HPDE6-E6E7 (cell line): ENCODE measurements around the gene OPN1MW3.
"Not testable (repeated sequence)": the region's sequence is repeated elsewhere in the genome, so short reads cannot be mapped to it uniquely, and the experiment has no call there.

Source experiments
- DNase-seq: peaks from one replicate; pipeline ENCODE4 v3.0.0; 2011; ENCODE audit warnings: missing footprints; ENCODE audit errors: extremely low spot score

OPN1MW3 gene

DNA sequence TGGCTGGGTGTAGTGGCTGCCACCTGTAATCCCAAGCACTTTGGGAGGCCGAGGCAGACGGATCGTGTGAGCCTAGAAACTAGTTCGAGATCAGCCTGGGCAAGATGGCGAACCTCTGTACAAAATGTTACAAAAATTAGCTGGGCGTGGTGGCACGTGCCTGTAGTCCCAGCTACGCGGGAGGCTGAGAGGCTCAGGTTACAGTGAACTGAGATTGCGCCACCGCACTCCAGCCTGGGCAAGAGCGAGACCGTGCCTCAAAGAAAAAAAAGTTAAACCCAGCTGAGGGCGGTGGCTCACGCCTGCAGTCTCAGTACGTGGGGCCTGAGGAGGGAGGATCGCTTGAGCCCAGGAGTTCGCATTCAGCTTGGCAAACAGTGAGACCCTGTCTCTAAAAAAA lies 39.3 kb downstream of the OPN1MW3 start:
- no peak for DNase-seq

DNA sequence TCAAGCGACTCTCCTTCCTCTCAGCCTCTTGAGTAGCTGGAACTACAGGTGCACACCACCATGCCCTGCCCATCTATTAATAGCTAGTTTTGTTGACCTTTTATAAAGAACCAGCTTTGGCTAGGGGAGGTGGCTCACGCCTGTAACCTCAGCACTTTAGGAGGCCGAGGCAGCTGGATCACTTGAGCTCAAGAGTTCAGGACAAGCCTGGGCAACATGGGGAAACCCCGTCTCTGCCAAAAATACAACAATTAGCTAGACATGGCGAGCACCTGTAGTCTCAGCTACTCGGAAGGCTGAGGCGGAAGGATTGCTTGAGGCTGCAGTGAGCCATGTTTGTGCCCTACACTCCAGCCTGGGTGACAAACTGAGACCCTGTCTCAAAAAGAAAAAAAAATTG lies 40.9 kb downstream of the OPN1MW3 start:
- DNase-seq, result no peak

DNA sequence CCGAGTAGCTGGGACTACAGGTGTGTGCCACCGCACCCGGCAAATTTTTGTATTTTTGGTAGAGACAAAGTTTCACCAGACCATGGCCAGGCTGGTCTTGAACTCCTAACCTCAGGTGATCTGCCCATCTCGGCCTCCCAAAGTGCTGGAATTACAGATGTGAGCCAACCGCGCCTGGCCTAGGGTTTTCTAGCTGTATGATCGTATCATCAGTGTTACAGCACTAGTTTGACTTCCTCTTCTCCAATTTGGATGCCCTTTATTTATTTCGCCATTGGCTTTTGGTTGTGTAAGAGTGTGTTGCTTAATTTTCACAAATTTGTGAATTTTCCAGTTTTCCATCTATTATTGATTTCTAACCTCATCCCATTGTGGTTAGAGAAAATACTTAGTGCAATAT lies 43.4 kb downstream of the OPN1MW3 start:
- no peak for DNase-seq

DNA sequence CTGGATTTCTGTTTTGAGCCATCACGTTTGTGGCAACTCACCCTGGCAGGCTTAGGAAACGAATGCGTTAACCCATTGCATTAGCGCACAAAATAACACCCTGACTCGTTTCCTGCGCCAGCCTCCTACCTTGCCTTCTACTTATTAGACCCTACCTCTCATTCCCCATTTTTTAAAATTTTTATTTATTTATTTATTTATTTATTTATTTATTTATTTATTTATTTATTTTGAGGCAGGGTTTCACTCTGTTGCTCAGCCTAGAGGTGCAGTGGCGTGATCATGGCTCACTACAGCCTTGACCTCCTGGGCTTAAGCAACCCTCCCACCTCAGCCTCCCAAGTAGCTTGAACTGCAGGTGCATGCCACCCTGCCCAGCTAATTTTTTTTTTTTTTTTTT lies 45.6 kb downstream of the OPN1MW3 start:
- not testable (repeated sequence) for DNase-seq

DNA sequence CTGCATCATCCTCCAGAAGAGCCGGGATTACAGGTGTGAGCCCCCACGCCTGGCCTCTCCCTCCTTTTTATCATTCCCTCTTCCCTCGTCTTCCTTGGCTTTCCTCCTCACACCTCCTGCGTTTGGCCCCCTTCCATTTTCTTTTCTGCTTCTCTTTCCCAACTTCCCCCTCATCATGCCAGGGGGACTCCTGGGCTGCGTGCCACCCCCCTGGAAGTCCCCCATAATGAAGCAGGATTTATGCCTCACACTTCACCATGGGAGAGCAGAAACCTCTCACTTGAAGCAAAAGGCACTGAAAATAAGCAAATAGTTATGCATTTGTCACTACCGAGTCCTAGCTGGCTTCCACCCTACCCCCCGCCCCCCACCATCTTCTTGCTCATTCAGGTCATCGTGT lies 46.1 kb downstream of the OPN1MW3 start:
- no peak for DNase-seq

DNA sequence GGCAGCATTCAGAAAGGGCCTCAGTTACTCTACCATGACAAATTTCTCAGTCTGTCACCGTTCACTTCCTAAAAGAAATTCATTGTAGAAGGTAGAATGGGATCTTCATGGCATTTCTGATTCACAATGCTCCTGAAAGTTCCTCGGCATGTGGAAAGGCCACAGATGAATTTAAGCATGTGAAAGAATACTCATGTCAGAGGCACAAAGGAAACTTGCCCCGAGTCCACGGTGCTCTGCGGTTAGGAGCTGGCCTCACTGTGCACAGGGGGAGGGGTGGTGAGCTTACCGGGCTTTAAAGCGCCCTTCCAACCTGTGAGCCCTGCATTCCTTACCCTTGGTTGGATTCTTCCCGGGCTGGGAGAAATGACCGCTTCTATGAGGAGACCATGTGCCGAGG lies 47.5 kb downstream of the OPN1MW3 start:
- no peak for DNase-seq

DNA sequence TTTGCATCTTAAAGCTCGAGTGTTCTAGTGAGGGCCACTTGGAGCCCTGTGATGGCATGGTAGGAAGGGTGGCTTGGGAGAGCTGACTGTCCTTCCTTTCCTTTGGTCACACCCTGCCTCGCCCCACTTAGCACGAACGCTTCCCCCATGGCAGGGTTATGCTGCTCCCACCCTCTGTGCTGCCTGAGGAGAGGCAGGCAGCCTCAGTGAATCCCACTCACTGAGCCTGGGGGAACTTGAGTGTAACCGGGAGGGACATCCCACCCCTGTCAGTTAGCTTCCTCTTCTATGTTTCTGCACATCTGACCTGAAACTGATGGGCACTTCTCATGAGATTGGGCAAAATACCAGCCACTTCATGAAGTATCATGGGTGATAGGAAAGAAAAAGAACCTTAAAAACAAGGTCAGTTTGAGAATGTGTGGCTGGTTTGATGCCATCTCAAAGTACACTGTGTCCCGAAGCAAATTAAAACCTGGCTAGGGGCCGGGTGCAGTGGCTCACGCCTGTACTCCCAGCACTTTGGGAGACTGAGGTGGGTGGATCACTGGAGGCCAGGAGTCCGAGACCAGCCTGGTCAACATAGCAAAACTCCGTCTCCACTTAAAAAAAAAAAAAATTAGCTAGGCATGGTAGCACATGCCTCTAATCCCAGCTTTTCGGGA lies 48.3 kb downstream of the OPN1MW3 start:
- DNase-seq, result no peak

DNA sequence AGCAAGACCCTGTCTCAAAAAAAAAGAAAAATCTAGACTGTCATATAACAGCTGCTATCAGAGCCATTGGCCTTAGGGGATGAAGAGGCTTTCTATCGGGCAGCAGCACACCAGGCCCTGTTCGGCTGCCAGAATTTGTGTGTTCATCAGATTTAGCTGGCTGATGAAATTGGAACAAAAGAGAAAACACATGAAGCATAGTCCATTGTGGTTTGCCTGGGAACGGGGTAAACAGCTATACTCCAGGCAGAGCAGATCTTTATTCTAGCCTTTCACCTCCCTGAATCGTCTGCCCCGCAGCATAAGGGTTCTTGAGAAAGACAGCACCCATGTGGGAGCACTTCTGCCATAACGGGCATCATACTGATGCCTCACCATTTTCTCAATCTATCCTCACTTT lies 49.8 kb downstream of the OPN1MW3 start:
- DNase-seq, result no peak

DNA sequence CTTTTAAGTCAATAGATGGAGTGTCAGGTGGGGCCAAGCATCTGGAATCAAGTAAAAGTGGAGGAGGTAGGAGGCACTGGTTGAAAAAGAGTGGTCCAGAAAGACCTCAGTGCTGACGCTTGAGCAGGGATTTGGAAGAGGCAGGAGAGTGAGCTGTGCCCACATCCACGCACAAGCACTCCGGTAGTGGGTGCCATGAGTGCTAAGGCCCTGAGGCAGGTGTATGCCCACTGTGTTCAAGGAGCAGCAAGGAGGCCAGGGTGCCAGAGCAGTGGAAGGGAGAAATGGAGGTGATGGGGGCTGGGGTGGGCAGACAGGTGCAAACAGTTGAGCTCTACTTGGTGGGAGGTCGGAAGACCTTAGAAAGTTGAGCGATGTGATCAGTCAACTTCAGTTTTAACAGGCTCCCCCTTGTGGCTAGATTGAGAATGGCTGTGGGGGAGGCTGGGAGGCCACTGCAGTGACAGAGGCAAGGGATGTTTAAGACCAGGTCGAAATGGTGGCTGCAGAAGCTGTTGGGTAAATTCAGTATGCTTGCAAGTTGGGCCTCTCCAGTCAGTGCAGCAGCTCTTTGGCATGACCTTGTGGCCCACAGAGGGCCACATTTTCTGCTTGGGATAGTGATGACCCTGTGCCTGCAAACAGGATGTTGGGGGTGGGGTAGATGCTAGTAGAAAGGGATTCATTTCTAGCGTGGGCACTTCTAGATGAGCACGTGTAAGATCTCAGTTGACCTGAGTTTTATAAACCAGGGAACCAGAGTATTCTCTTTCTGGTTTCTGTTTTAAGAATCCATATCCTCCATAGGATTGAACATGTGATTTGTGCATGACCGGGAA lies 50.9 kb downstream of the OPN1MW3 start:
- peak; percentile 36 for DNase-seq

DNA sequence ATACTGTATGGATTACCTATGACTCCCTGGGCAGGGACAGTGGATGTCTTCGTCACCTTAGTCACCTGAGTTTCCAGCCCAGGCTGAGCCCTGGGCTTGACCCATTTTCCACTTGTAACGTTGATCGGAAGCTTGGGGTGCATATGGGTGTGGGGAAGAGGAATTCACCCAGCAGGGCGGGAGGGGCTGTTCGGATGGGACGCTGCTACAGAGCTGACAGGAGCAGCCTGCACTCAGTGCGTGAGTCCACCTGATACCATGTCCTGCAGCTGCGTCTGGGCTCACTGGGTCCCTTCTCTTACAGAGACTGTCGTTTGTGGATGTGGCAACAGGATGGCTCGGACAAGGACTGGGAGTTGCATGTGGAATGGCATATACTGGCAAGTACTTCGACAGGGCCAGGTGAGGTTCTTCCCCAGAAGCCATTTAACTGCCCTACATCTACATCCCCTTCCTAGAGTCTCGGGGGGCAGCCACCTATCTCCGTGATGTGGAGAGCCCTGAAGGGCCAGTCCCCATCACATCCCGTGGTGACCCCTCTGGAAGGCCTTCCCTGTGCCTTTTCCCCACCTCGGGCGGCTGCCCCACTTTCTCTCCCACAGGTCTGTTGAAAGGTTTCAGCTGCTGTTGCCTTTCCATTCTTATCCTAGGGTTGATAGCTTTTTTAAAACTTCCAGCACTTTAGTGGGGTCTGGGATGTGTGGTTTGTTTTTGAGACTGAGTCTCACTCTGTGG lies 51.8 kb downstream of the OPN1MW3 start:
- no peak for DNase-seq

DNA sequence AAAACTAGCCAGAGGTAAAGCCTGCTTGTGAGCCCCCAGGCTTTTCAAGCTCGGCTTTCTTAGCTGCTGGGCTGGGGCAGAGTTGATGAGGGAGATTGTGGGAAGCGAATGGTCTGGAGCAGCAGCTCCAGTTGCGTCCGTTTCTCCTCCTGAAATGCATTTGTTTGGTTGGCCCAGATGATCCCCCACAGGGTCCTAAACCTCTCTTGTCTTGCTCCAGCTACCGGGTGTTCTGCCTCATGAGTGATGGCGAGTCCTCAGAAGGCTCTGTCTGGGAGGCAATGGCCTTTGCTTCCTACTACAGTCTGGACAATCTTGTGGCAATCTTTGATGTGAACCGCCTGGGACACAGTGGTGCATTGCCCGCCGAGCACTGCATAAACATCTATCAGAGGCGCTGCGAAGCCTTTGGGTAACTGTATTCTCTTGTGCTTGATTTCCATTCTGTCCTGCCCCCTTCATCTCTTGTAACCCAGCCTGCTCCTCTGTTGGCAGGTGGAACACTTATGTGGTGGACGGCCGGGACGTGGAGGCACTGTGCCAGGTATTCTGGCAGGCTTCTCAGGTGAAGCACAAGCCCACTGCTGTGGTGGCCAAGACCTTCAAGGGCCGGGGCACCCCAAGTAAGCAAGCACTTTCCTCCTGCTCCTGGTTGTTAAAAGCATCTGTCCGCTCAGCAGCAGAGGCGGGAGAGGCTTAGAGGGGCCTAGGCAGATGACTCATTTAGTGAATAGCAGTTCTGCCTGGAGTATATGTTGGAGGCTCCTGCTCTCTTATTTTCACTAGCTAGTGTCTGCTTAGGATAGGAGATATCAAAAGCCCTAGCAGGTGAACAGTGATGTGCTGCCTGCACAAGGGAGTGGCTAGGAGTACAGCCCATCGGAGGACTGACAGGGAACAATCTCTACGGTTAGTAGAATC lies 53.5 kb downstream of the OPN1MW3 start:
- no peak for DNase-seq

DNA sequence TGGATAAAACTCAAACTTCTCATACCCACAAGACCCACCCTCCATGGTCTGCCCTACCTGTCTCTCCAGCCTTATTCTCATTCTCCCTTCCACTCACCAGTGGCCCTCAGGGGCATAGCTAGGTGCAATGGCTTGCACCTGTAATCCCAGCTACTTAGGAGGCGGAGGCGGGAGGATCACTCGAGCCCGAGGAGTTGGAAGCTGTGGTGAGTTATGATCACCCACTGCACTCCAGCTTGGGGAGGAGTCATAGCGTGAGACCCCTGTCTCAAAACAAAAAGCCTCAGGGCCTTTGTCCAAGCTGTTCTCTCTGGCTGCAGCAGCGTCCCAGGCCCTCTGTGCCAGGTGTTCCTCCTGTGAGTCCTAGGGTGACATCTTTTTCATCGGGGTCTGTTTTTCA lies 54.7 kb downstream of the OPN1MW3 start:
- no peak for DNase-seq

DNA sequence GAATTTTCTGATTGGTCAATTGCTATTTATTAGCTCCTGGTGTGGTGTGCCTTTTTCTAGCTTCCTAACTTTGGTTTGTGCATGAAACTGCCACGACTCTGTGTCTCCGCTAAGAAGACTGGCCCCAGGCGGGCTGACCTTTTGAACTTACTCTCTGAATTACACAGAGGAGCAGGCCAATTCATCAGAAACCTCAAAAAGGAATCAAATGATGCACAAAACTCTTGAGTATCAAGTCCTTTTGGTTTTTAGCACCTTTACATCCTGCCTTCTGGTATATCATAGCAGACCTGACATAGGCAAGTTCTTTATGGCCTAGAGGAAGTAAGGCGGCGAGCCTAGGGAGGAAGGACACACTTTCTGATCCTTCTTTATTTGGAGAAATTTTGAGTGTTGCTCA lies 55.8 kb downstream of the OPN1MW3 start:
- no peak for DNase-seq

DNA sequence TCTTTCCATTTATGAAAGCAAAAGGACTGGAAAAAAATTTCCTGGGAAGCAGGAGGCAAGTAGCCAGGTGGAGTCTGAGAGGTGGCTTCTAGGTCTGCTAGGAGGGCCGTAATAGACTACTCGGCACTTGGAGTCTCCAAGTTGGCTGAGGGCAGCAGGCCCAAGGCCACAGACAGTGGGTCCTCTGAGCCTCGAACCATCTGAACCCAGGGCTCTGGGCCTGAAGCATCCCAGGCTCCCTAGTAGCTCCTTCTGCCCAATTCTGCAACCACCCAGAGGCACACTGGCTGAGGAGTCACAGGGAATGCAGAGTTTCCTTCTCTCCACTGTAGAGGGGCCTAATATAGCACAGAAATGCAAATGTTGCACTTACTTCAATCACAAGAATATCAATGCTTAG lies 58.0 kb downstream of the OPN1MW3 start:
- DNase-seq, result no peak

DNA sequence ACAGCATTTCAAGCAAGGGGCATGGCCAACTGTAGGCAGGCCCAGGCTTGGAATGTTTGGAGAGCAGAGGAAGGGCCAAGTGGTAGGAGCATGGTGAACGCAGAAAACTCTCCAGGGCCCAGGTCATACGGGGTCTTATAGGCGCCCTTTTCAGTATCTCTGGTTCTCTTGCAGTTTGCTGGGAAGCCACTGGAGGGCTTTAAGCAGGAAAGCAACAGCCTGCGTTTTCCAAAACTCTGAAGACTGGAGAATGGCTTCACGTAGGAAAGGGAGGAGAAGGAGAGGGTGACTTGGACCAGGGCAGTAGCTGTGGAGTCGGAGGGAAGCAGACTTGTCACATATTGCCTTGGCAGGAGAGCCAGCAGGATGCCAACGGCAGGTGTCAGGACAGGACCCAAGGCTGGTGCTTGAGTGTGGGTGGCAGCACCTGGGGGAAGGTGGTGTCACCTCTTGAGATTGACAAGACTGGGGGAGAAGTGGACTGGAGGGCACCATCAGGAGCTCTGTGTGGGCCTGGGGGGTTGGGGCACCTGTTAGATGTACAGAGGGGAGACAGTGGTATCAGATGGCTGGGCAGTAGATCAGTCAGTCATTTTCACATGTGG lies 60.1 kb downstream of the OPN1MW3 start:
- no peak for DNase-seq

DNA sequence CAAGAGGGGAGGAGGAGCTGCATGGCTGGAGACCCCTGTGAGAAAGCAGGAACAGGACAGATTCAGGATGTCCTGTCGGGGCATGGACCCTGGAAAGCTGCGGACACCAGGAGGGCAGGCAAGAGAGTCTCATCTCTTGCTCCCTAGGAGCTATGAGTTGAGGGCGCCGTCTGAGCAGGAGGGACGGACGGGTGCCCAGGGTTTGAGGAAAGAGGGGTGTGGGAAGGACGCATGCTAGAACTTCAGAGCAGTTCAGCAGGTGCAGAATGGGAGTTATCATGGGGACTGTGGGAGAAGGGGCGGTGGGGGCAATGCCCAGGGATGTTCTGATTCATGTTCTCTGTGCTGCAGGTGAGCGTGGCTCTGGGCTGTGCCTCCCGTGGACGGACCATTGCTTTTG lies 63.0 kb downstream of the OPN1MW3 start:
- no peak for DNase-seq
